CD4-positive, alpha-beta T cell (primary cell): Measurements from ENCODE around the gene KRABD2.

Experiments
- ATAC-seq: fragments of 200-7000 bp; cut with Tn5 transposase; one replicate; pipeline ENCODE4 v1.10.0; 2022; ENCODE audit warnings: mild to moderate bottlenecking; ENCODE audit not compliant: poor library complexity
- CTCF ChIA-PET: fragments of 350-600 bp; sonication (Branson Sonifier 250); formaldehyde crosslinking; loops from one replicate; lab custom pipeline; 2021; ENCODE audit warnings: antibody characterized with exemption, inconsistent platforms; lab: Charles Lee
- POLR2A ChIA-PET: fragments of 350-600 bp; sonication (Branson Sonifier 250); formaldehyde crosslinking; loops from one replicate; lab custom pipeline; 2021; ENCODE audit warnings: antibody characterized with exemption, inconsistent platforms; lab: Charles Lee
- DNase-seq, 14 experiments: peaks; one replicate each; pipeline ENCODE4 v3.0.0-alpha.2; 2013 to 2020; ENCODE audit warnings: mixed read lengths in 2 of 14
- H3K27ac ChIP-seq, 2 donors: one replicate each; pipeline versions ENCODE4 v1.5.1 to v1.7.0; 2013; ENCODE audit warnings: low read length in 2 of 2, low read depth in 1 of 2, mild to moderate bottlenecking in 1 of 2
- H3K27me3 ChIP-seq, 2 experiments: 1 replicate in 1 of 2; 2 replicates in 1 of 2; pipeline versions ENCODE4 v1.6.1 to v1.7.0; 2013; ENCODE audit warnings: low read length in 2 of 2, control low read depth in 1 of 2, mild to moderate bottlenecking in 1 of 2, moderate library complexity in 1 of 2; ENCODE audit not compliant: insufficient read depth in 2 of 2, control insufficient read depth in 1 of 2
- H3K36me3 ChIP-seq: one replicate; pipeline ENCODE4 v1.6.1; 2013; ENCODE audit warnings: low read length, control low read depth; ENCODE audit not compliant: insufficient read depth
- H3K4me1 ChIP-seq: one replicate; pipeline ENCODE4 v1.6.1; 2013; ENCODE audit warnings: low read length, control low read depth; ENCODE audit not compliant: insufficient read depth
- H3K4me3 ChIP-seq: one replicate; pipeline ENCODE4 v1.5.1; 2013; ENCODE audit warnings: mild to moderate bottlenecking, low read length, moderate library complexity
- H3K9me3 ChIP-seq, 2 experiments: 1 replicate in 1 of 2; 2 replicates in 1 of 2; pipeline versions ENCODE4 v1.6.1 to v1.7.0; 2013; ENCODE audit warnings: low read length in 2 of 2, mild to moderate bottlenecking in 2 of 2, control low read depth in 1 of 2, moderate library complexity in 1 of 2; ENCODE audit not compliant: control insufficient read depth in 1 of 2, insufficient read depth in 1 of 2
- H3K27ac Mint-ChIP-seq: one replicate; pipeline ENCODE4 v1.8.0; 2020; ENCODE audit warnings: mixed read lengths
- H3K27me3 Mint-ChIP-seq: one replicate; pipeline ENCODE4 v1.8.0; 2021; ENCODE audit warnings: mixed read lengths
- H3K36me3 Mint-ChIP-seq: one replicate; pipeline ENCODE4 v1.8.0; 2021; ENCODE audit warnings: low read depth, mixed read lengths
- H3K4me1 Mint-ChIP-seq: one replicate; pipeline ENCODE4 v1.8.0; 2021; ENCODE audit warnings: low read depth, mixed read lengths
- H3K4me3 Mint-ChIP-seq: one replicate; pipeline ENCODE4 v1.8.0; 2020; ENCODE audit warnings: mild to moderate bottlenecking, mixed read lengths
- H3K9me3 Mint-ChIP-seq: one replicate; pipeline ENCODE4 v1.8.0; 2020; ENCODE audit warnings: mixed read lengths
- intact Hi-C, 2 experiments: fragments of 100-400 bp; cut with DNase I in 1 of 2; cut with micrococcal nuclease in 1 of 2; formaldehyde crosslinking; loops; one replicate each; pipeline versions ENCODE4 v1.15.1 to v1.9.0; 2023 to 2025; cut with DNase I, micrococcal nuclease
- TF ChIP-seq, protein P1 (sequence below): fragments of 200-600 bp; IDR thresholded peaks from one replicate; pipeline ENCODE4 v1.8.0; 2022; ENCODE audit warnings: antibody characterized with exemption, mild to moderate bottlenecking

Gene KRABD2

DNA sequence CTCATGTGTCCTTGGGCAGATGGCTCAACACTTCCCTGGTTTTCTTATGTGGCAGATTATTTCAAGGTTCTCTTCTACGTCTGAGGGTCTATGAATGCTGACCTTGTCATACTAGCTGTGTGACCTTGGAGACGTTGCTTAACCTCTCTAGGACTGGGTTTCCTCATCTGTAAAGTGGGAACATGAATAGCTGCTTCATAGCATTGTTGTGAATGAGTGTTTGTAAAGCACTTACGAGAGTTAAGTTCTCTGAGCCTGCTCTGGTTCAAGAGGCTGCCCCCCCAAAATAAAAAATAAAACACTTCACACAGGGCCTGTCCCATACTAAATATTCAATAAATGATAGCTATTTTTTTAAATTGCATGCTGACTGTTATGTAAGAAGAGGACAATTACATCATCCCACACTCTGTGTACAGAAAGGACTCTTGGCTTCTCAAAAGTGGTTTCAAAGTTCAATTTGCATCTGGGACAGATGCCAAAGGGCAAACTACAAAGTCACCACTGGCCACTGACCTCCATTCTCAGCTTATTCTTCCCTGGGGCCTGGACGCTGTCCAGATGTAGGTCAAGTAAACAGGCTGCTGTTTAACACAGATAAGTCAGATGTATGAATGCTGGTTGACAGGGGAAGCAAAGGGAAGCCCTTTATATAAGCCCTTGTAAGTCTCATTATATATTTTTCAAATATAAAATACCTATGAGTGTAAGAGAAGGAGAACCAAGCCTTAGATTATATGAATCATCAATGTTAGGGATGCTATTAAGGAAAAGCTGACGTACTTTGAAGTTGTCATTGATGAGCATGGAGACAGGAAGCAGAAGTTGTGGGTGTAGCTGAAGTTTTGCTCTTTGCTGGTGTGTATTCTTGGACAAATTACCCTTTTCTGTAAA lies 43.8 kb upstream of the KRABD2 start:
- intact Hi-C loops = no loop called here
- Histone ChIP-seq H3K27me3 (peaks cover 9 to 10% of the 10 kb centered on the region in 2 experiments), H3K9me3 (no peaks in the 10 kb centered on the region), H3K27ac (no peak overlapping the region), H3K4me1 (no peaks in the 10 kb centered on the region), H3K4me3 (no peak overlapping the region), H3K36me3 (no peaks in the 10 kb centered on the region)
- ChIA-PET CTCF (interaction anchor here (0.6 to 1.0 kb wide), 2 partner anchors 11 to 289 kb away, joined by 3 to 4 read pairs; no protein-coding TSS in a partner anchor), POLR2A (interaction anchor here (0.6 kb wide), 1 partner anchor 353 kb away, joined by 3 read pairs; no protein-coding TSS in a partner anchor)
- DNase-seq (peak in 2 of 14 experiments; percentile 31 to 37), ATAC-seq (no peak)
- Mint-ChIP-seq H3K9me3 (no peaks in the 10 kb centered on the region), H3K4me3 (no peak overlapping the region), H3K36me3 (no peaks in the 10 kb centered on the region), H3K27ac (no peak overlapping the region), H3K27me3 (peaks cover 48% of the 10 kb centered on the region), H3K4me1 (no peaks in the 10 kb centered on the region)
- TF ChIP-seq, protein P1, sequence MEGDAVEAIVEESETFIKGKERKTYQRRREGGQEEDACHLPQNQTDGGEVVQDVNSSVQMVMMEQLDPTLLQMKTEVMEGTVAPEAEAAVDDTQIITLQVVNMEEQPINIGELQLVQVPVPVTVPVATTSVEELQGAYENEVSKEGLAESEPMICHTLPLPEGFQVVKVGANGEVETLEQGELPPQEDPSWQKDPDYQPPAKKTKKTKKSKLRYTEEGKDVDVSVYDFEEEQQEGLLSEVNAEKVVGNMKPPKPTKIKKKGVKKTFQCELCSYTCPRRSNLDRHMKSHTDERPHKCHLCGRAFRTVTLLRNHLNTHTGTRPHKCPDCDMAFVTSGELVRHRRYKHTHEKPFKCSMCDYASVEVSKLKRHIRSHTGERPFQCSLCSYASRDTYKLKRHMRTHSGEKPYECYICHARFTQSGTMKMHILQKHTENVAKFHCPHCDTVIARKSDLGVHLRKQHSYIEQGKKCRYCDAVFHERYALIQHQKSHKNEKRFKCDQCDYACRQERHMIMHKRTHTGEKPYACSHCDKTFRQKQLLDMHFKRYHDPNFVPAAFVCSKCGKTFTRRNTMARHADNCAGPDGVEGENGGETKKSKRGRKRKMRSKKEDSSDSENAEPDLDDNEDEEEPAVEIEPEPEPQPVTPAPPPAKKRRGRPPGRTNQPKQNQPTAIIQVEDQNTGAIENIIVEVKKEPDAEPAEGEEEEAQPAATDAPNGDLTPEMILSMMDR = no peak

DNA sequence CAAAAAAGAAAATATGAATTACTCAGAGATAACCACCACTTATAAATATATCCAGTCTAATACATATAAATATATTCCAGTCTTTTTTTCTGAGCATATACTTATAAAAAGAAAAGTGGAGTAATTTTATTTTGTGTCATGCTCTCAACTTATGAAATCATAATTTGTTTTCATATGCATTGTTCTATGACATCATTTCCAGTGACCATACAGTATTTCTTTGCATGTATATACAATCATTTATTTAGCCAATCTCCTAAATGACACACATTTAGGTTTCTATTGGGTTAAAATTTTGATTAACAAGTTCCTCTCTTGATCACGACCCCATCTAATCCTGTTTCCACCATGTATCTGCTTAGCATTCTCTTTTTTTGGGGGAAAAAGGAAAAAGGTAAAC lies 42.8 kb upstream of the KRABD2 start:
- CTCF ChIA-PET = no interaction called here
- no peaks in the 10 kb centered on the region for H3K9me3 Mint-ChIP-seq
- H3K4me3 ChIP-seq = no peak overlapping the region

DNA sequence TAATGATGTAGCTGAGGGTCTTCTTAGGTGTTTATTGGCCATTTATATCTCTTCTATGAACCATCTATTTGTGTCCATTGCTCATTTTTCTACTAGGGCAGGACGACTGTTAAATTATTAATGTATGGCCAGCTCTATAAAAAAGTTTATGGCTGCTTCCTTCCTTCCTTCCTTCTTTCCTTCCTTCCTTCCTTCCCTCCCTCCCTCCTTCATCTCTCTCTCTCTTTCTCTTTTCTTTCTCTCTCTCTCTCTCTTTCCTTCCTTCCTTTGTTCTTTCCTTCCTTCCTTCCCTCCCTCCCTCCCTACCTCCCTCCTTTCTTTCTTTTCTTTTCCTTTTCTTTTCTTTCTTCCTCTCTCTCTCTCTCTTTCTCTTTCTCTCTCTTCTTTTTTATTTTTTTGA lies 42.0 kb upstream of the KRABD2 start:
- intact Hi-C loops = loop anchor here in 1 of 2 experiments (10.0 kb wide), 1 partner anchor 476 kb away; no protein-coding TSS in a partner anchor
- DNase-seq = no peak
- CTCF ChIA-PET = no interaction called here
- POLR2A ChIA-PET = no interaction called here
- no peak overlapping the region for H3K4me3 Mint-ChIP-seq
- Histone ChIP-seq H3K27me3 (peaks cover 9 to 10% of the 10 kb centered on the region in 2 experiments), H3K9me3 (no peaks in the 10 kb centered on the region), H3K4me3 (no peak overlapping the region), H3K36me3 (no peaks in the 10 kb centered on the region), H3K4me1 (peaks cover 1% of the 10 kb centered on the region), H3K27ac (no peak overlapping the region)
- H3K36me3 Mint-ChIP-seq = no peaks in the 10 kb centered on the region
- no peaks in the 10 kb centered on the region for H3K9me3 Mint-ChIP-seq
- no peak overlapping the region for H3K27ac Mint-ChIP-seq
- H3K27me3 Mint-ChIP-seq = peaks cover 44% of the 10 kb centered on the region
- peaks cover 3% of the 10 kb centered on the region for H3K4me1 Mint-ChIP-seq
- TF ChIP-seq, protein P1 = no peak
- ATAC-seq = no peak

More for the DNA sequence above, 42.8 kb upstream of the KRABD2 start:
- intact Hi-C loops = loop anchor here in 1 of 2 experiments (10.0 kb wide), 1 partner anchor 475 kb away; no protein-coding TSS in a partner anchor
- no peak for ATAC-seq
- no peak for DNase-seq
- Histone ChIP-seq H3K36me3 (no peaks in the 10 kb centered on the region), H3K4me1 (no peaks in the 10 kb centered on the region), H3K27me3 (peaks cover 9 to 10% of the 10 kb centered on the region in 2 experiments), H3K27ac (no peak overlapping the region), H3K9me3 (no peaks in the 10 kb centered on the region)
- Mint-ChIP-seq H3K4me1 (no peaks in the 10 kb centered on the region), H3K36me3 (no peaks in the 10 kb centered on the region), H3K27me3 (peaks cover 44% of the 10 kb centered on the region), H3K4me3 (no peak overlapping the region), H3K27ac (no peak overlapping the region)
- TF ChIP-seq, protein P1 = no peak
- POLR2A ChIA-PET = no interaction called here
